ENCODE measurements around the gene CHI3L1.

CHI3L1 gene

DNA sequence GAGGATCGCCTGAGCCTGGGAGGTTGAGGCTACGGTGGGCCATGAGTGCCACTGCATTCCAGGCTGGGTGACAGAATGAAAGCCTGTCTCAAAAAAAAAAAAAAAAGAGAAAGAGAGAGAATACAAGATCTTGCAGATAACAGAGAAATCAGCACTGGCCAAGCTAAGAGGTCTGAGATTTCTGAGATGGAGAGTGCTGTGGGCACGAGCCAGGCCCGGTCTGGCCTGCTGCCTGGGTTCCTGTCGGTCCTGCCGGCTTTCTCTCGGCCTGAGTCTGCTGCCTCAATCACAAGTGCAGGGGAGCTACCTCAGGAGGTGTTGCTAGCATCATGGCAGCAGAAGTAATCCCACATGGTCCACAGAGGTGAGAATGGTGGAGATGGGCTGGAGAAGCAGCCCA lies 40.0 kb downstream of the CHI3L1 start:
- Histone ChIP-seq H3K9me3 (ENCODE audit: control insufficient read depth in 1 of 2, low read length in 2 of 2) (no peaks in the 10 kb centered on the region), H3K27ac (ENCODE audit: low read length) (no peak overlapping the region), H3K4me3 (ENCODE audit: low read depth in 1 of 2, low read length in 2 of 2) (no peak overlapping the region)

DNA sequence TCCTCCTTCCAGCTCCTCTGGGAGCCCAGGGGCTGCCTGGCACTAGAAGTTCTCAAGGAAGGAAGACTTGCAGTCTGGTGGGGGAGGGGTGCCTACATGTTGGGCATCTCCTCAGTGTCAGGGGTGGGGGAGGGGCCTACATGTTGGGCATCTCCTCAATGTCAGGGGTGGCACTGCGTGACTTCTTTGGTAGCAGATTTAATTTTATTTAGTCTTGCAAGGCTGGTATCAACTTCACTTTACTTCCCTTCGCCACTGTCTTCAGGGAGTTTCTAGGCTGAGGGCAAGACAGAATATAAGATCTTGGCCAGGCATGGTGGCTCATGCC lies 40.5 kb downstream of the CHI3L1 start:
- Histone ChIP-seq H3K36me3 (ENCODE audit: control insufficient read depth in 1 of 2, insufficient read depth in 2 of 2, low read length in 2 of 2) (no peaks in the 10 kb centered on the region), H3K4me3 (ENCODE audit: low read depth in 1 of 2, low read length in 2 of 2) (no peak overlapping the region), H3K4me1 (ENCODE audit: control insufficient read depth in 1 of 2, insufficient read depth in 2 of 2, low read length in 2 of 2) (no peaks in the 10 kb centered on the region), H3K27ac (ENCODE audit: low read length) (no peak overlapping the region), H3K9me3 (ENCODE audit: control insufficient read depth in 1 of 2, low read length in 2 of 2) (no peaks in the 10 kb centered on the region), H3K27me3 (ENCODE audit: low read depth, low read length) (peaks cover 4% of the 10 kb centered on the region)

More for the DNA sequence above, 40.0 kb downstream of the CHI3L1 start:
- Histone ChIP-seq H3K27me3 (ENCODE audit: low read depth, low read length) (peaks cover 4% of the 10 kb centered on the region), H3K4me1 (ENCODE audit: control insufficient read depth in 1 of 2, insufficient read depth in 2 of 2, low read length in 2 of 2) (no peaks in the 10 kb centered on the region), H3K36me3 (ENCODE audit: control insufficient read depth in 1 of 2, insufficient read depth in 2 of 2, low read length in 2 of 2) (no peaks in the 10 kb centered on the region)

DNA sequence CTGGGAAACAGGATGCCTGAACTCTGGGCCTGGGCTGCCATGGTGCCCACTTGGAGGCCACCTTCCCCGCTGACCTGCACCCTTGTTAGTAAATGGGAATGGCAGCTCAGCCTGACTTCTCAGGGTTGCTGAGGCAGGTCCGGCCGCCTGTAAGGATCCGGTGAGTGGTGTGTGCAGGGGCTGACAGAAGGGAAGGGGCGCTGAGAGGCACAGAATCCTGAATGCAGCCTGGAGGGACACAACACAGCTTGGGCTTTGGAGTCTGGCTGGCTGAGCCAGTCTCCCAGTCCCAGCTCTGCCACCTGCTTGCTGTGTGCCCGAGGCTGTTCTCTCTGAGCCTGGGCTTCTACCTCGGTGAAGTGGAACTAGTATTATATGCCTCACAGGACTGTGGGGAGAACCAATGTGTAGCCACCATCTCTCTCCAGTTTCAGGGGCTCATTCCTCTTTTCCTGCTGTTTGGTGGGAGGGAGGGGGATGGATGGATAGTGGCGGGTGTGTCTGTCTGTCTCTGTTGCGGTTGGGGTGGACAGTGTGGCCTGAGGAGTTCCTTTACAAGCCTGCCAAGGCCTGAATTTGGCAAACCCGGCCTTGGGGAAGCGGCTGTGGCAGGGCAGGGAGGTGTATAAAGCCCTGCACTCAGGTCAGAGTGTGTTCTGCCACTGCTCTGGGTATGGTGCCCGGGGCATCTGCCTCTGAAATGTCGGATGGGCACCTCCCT lies 41.0 kb downstream of the CHI3L1 start:
- no peaks in the 10 kb centered on the region for H3K9me3 ChIP-seq (ENCODE audit: control insufficient read depth in 1 of 2, low read length in 2 of 2)
- H3K36me3 ChIP-seq (ENCODE audit: control insufficient read depth in 1 of 2, insufficient read depth in 2 of 2, low read length in 2 of 2), result no peaks in the 10 kb centered on the region
- H3K27me3 ChIP-seq (ENCODE audit: low read depth, low read length), result peaks cover 4% of the 10 kb centered on the region
- H3K27ac ChIP-seq (ENCODE audit: low read length), result no peak overlapping the region
- no peak overlapping the region for H3K4me3 ChIP-seq (ENCODE audit: low read depth in 1 of 2, low read length in 2 of 2)
- no peaks in the 10 kb centered on the region for H3K4me1 ChIP-seq (ENCODE audit: control insufficient read depth in 1 of 2, insufficient read depth in 2 of 2, low read length in 2 of 2)

DNA sequence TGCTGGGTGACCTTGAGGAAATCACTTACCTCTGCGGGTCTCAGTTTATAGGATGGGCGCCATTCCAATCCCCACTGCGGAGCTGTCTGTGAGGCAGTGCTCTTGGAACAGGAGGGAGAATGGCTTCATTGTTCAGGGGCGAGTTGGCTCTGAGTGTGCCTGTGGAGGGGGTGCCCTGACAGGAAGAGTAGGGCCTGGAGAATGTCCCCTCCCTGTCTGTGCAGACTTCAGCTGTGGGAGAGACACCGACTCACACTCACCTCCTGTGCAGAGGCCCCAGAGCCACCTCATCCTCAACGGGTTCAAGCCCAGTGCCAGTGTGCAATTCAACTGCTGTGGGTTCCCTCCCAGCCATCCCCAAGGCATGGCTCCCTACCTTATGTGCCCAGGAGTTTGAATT lies 41.8 kb downstream of the CHI3L1 start:
- H3K4me1 ChIP-seq (ENCODE audit: control insufficient read depth in 1 of 2, insufficient read depth in 2 of 2, low read length in 2 of 2), result no peaks in the 10 kb centered on the region
- no peak overlapping the region for H3K27ac ChIP-seq (ENCODE audit: low read length)
- no peaks in the 10 kb centered on the region for H3K9me3 ChIP-seq (ENCODE audit: control insufficient read depth in 1 of 2, low read length in 2 of 2)
- no peak overlapping the region for H3K4me3 ChIP-seq (ENCODE audit: low read depth in 1 of 2, low read length in 2 of 2)
- no peaks in the 10 kb centered on the region for H3K36me3 ChIP-seq (ENCODE audit: control insufficient read depth in 1 of 2, insufficient read depth in 2 of 2, low read length in 2 of 2)
- peaks cover 4% of the 10 kb centered on the region for H3K27me3 ChIP-seq (ENCODE audit: low read depth, low read length)

DNA sequence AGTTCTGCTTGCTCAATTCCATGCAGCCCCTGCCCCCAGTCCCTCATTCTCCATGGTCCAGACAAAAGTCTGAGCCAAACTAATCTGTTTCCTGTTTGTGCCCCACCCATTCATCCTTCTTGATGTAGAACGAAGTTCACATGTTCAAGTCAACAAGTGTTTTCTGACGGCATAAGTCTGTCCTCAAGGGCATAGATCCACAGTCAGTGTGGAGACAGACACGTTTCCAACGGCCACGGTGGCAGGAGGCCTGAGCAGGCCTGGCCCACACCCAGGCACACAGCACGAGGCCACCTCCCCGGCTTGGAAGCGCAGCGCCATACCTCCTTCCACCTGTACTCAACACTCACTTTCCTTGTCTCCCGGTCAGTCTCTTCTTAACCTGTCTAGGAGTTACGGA lies 42.9 kb downstream of the CHI3L1 start:
- Histone ChIP-seq H3K4me1 (ENCODE audit: control insufficient read depth in 1 of 2, insufficient read depth in 2 of 2, low read length in 2 of 2) (no peaks in the 10 kb centered on the region), H3K9me3 (ENCODE audit: control insufficient read depth in 1 of 2, low read length in 2 of 2) (no peaks in the 10 kb centered on the region), H3K27me3 (ENCODE audit: low read depth, low read length) (peaks cover 4% of the 10 kb centered on the region), H3K27ac (ENCODE audit: low read length) (no peak overlapping the region), H3K4me3 (ENCODE audit: low read depth in 1 of 2, low read length in 2 of 2) (no peak overlapping the region), H3K36me3 (ENCODE audit: control insufficient read depth in 1 of 2, insufficient read depth in 2 of 2, low read length in 2 of 2) (no peaks in the 10 kb centered on the region)

DNA sequence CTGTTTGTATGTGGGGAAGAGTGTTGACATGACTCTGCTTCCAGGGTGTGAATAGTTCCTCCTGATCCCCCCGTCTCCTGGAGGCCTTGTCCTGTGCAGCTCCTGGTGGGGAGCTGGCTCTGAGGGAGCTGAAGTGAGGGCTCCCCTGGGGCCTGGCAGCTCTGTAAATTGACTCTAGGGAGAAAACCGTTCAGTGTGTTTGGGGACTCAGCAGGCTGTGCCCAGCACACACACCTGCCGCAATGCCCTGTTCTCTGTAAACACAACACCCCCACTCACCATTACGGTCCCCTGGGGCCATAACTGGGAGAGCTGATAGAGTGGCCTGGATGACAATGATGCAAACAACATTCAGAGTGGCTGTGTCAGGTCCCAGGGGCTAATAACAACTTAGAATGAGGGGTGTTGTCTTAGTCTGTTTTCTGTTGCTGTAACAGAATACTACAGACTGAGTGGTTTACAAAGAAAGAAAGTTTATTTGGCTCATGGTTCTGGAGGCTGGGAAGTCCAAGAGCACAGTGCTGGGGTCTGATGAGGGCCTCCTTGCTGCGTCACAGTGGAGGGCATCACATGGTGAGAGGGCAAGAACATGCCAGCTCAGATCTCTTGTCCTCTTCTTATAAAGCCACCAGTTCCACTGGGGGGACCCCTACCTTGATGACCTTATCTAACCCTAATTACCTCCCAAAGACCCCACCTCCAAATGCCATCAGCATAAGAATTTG lies 43.7 kb downstream of the CHI3L1 start:
- Histone ChIP-seq H3K4me3 (ENCODE audit: low read depth in 1 of 2, low read length in 2 of 2) (no peak overlapping the region), H3K27me3 (ENCODE audit: low read depth, low read length) (peaks cover 4% of the 10 kb centered on the region), H3K27ac (ENCODE audit: low read length) (no peak overlapping the region), H3K9me3 (ENCODE audit: control insufficient read depth in 1 of 2, low read length in 2 of 2) (no peaks in the 10 kb centered on the region), H3K36me3 (ENCODE audit: control insufficient read depth in 1 of 2, insufficient read depth in 2 of 2, low read length in 2 of 2) (no peaks in the 10 kb centered on the region), H3K4me1 (ENCODE audit: control insufficient read depth in 1 of 2, insufficient read depth in 2 of 2, low read length in 2 of 2) (no peaks in the 10 kb centered on the region)

DNA sequence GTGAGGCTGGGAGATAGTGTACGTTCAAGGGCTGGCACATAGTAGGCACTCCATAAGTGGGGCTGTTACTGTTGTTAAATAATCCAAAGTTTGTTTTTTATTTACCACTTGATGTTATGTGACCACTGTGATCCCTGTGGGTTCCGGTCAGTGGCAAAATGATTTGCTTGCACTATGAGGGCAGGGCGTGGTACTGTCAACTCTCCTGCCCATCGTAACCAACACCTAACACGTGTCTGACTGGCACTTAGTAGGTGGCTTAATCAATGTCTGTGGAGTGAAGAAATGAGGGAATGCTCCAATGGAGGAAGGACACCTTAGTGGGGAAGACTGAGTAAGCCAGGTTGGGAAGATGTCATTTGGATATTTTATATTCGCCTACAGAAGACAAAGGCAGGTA lies 44.4 kb downstream of the CHI3L1 start:
- Histone ChIP-seq H3K4me1 (ENCODE audit: control insufficient read depth in 1 of 2, insufficient read depth in 2 of 2, low read length in 2 of 2) (no peaks in the 10 kb centered on the region), H3K4me3 (ENCODE audit: low read depth in 1 of 2, low read length in 2 of 2) (no peak overlapping the region), H3K36me3 (ENCODE audit: control insufficient read depth in 1 of 2, insufficient read depth in 2 of 2, low read length in 2 of 2) (no peaks in the 10 kb centered on the region), H3K27ac (ENCODE audit: low read length) (no peak overlapping the region), H3K27me3 (ENCODE audit: low read depth, low read length) (peaks cover 4% of the 10 kb centered on the region), H3K9me3 (ENCODE audit: control insufficient read depth in 1 of 2, low read length in 2 of 2) (no peaks in the 10 kb centered on the region)

DNA sequence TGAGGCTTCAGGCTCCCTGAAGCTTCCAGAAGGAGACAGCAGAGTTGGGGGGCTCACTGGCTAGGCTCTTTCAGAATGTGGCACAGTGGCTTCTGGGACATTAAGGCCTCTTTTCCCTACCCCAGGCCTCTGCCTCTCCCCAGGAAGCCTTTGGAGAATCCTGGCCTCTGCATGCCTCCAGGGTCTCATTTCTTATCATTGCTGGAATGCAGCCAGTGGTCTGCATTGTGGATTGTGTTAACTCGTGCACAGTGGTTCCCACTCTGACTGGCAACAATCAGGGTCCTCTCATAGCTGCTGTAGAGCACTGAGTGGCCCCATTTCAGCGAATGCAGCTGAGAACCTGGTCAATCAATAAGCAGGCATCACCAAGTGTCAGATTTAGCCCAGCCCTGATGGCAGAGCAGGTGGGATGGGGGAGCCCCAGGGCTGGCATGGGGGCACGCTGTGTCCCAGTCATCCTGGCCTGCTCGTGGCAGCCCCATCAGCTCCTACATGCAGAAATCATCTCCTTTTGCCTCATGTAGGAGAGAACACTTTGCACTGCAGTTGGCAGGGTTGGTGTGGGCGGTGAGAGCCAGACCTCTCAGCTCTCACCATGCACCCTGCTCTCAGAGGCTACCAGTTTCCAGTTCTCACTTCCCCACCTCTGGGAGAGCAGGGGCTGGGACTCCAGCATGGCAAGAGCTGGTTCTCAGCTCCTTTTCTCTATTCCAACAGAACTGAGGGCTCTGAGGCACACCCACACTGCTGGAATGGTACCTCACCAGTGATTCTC lies 45.6 kb downstream of the CHI3L1 start:
- Histone ChIP-seq H3K9me3 (ENCODE audit: control insufficient read depth in 1 of 2, low read length in 2 of 2) (no peaks in the 10 kb centered on the region), H3K36me3 (ENCODE audit: control insufficient read depth in 1 of 2, insufficient read depth in 2 of 2, low read length in 2 of 2) (no peaks in the 10 kb centered on the region), H3K4me3 (ENCODE audit: low read depth in 1 of 2, low read length in 2 of 2) (no peak overlapping the region), H3K27ac (ENCODE audit: low read length) (no peak overlapping the region), H3K4me1 (ENCODE audit: control insufficient read depth in 1 of 2, insufficient read depth in 2 of 2, low read length in 2 of 2) (no peaks in the 10 kb centered on the region), H3K27me3 (ENCODE audit: low read depth, low read length) (peaks cover 4% of the 10 kb centered on the region)

DNA sequence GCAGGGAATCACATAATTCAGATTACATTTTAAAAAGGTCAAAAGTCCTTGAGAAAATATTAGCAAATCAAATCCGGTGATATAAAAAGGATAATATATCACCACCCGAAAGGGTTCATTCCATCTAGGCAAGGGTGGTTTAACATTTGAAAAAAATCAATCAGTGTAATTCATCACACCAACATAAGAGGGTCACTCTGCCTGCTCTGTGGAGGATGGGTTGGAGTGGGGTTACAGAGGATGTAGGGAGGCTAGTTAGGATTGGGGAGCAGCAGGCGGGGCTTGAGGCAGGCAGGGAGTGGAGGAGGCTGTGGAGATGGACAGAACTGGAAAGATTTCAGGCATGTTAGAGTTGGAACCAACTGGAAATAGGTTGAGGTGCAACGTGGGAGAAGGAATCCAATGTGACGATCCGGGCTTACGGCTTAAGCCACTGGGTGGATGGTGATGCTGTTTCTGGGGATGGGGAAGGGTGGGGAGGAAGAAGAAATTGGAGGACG lies 46.5 kb downstream of the CHI3L1 start:
- H3K9me3 ChIP-seq (ENCODE audit: control insufficient read depth in 1 of 2, low read length in 2 of 2), result no peaks in the 10 kb centered on the region
- no peaks in the 10 kb centered on the region for H3K4me1 ChIP-seq (ENCODE audit: control insufficient read depth in 1 of 2, insufficient read depth in 2 of 2, low read length in 2 of 2)
- H3K4me3 ChIP-seq (ENCODE audit: low read depth in 1 of 2, low read length in 2 of 2), result no peak overlapping the region
- peaks cover 4% of the 10 kb centered on the region for H3K27me3 ChIP-seq (ENCODE audit: low read depth, low read length)
- H3K36me3 ChIP-seq (ENCODE audit: control insufficient read depth in 1 of 2, insufficient read depth in 2 of 2, low read length in 2 of 2), result no peaks in the 10 kb centered on the region
- no peak overlapping the region for H3K27ac ChIP-seq (ENCODE audit: low read length)

DNA sequence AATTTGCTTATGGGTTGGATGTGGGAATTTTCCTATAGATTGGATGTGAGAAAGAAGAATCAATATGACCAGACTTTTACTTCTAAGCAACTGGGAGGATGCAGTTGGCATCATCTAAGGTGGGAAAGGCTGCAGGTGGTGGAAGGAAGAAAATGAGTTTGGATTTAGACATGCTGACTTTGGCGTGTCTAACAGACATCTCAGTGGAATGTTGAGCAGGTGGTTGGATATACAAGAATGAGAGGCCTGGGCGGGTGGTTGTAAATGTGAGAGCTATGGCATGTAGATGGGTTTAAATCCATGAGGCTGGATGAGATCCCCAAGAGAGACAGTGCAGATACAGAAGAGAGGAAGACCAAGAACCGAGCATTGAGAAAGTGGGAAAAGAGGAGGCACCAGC lies 48.4 kb downstream of the CHI3L1 start:
- no peaks in the 10 kb centered on the region for H3K4me1 ChIP-seq (ENCODE audit: control insufficient read depth in 1 of 2, insufficient read depth in 2 of 2, low read length in 2 of 2)
- no peak overlapping the region for H3K27ac ChIP-seq (ENCODE audit: low read length)
- no peak overlapping the region for H3K4me3 ChIP-seq (ENCODE audit: low read depth in 1 of 2, low read length in 2 of 2)

DNA sequence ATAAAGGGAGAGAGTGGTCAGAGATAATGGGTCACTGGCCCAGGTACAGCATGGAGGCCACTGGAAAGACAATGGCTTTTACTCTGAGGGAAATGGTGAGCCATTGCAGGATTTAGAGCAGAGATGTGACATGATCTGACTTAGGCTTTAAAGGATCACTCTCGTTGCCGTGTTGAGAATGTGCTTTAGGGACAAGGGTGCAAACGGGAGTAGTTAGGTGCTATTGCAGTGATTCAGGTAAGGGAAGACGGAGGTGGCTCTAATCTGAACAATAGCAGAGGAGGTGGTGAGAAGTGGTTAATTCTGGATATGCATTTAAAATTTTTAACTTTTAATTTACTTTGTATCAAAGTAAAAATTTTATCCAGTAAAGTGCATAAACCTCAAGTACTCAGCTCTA lies 49.2 kb downstream of the CHI3L1 start:
- H3K36me3 ChIP-seq (ENCODE audit: control insufficient read depth in 1 of 2, insufficient read depth in 2 of 2, low read length in 2 of 2), result no peaks in the 10 kb centered on the region
- no peaks in the 10 kb centered on the region for H3K4me1 ChIP-seq (ENCODE audit: control insufficient read depth in 1 of 2, insufficient read depth in 2 of 2, low read length in 2 of 2)
- H3K27me3 ChIP-seq (ENCODE audit: low read depth, low read length), result peaks cover 4% of the 10 kb centered on the region
- no peaks in the 10 kb centered on the region for H3K9me3 ChIP-seq (ENCODE audit: control insufficient read depth in 1 of 2, low read length in 2 of 2)
- H3K27ac ChIP-seq (ENCODE audit: low read length), result no peak overlapping the region
- H3K4me3 ChIP-seq (ENCODE audit: low read depth in 1 of 2, low read length in 2 of 2), result no peak overlapping the region

More for the DNA sequence above, 48.4 kb downstream of the CHI3L1 start:
- Histone ChIP-seq H3K36me3 (ENCODE audit: control insufficient read depth in 1 of 2, insufficient read depth in 2 of 2, low read length in 2 of 2) (no peaks in the 10 kb centered on the region), H3K27me3 (ENCODE audit: low read depth, low read length) (peaks cover 4% of the 10 kb centered on the region), H3K9me3 (ENCODE audit: control insufficient read depth in 1 of 2, low read length in 2 of 2) (no peaks in the 10 kb centered on the region)

All from muscle layer of duodenum (tissue), 2 donors.